Vagina (tissue), 2 donors: Measurements from ENCODE around the gene ITPKB.

ENCODE experiments used
- POLR2A ChIP-seq, 2 donors: fragments of 450-650 bp; IDR thresholded peaks; one replicate each; pipeline ENCODE4 v1.6.1; 2017; ENCODE audit warnings: antibody characterized with exemption in 2 of 2, mild to moderate bottlenecking in 2 of 2, moderate library complexity in 2 of 2
- POLR2AphosphoS5 ChIP-seq, 2 donors: sonication (generic); formaldehyde crosslinking; IDR thresholded peaks; one replicate each; pipeline ENCODE4 v1.9.0; 2017; ENCODE audit warnings: antibody characterized with exemption in 2 of 2, mild to moderate bottlenecking in 2 of 2, low read depth in 1 of 2; ENCODE audit not compliant: insufficient read depth in 1 of 2
- TF ChIP-seq, protein P1 (sequence below), 3 experiments: fragments of 450-650 bp in 2 of 3; fragments of 200-600 bp in 1 of 3; sonication (generic) in 1 of 3; IDR thresholded peaks; one replicate each; pipeline ENCODE4 v1.5.1; 2017 to 2019; ENCODE audit warnings: antibody characterized with exemption in 3 of 3, mild to moderate bottlenecking in 2 of 3, moderate library complexity in 2 of 3

DNA sequence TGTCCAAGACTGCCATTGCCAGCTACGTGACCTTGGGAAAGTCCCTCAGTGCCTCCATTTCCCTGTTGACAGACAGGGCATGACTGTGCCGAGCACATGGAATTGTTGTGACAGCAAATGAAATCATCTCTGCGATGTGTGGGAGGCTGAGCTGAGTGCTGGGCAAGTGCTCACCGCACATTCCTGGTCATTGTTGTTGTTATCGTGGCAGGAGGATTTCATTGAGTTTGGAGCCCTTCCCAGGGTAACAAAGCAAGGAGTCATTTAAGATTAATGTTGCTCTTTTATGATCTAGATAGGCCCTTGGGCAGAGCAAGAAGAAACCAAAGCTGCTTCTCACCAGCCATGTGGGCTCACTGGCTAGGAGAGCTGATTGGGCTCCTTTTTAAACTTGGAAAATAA, 39.6 kb upstream of the ITPKB start:
- TF ChIP-seq POLR2A (IDR thresholded peaks at IDR 0.05) (no peak), POLR2AphosphoS5 (IDR thresholded peaks at IDR 0.05; ENCODE audit: insufficient read depth in 1 of 2, low read depth in 1 of 2) (peak; percentile 29 to 88)
- TF ChIP-seq, protein P1, sequence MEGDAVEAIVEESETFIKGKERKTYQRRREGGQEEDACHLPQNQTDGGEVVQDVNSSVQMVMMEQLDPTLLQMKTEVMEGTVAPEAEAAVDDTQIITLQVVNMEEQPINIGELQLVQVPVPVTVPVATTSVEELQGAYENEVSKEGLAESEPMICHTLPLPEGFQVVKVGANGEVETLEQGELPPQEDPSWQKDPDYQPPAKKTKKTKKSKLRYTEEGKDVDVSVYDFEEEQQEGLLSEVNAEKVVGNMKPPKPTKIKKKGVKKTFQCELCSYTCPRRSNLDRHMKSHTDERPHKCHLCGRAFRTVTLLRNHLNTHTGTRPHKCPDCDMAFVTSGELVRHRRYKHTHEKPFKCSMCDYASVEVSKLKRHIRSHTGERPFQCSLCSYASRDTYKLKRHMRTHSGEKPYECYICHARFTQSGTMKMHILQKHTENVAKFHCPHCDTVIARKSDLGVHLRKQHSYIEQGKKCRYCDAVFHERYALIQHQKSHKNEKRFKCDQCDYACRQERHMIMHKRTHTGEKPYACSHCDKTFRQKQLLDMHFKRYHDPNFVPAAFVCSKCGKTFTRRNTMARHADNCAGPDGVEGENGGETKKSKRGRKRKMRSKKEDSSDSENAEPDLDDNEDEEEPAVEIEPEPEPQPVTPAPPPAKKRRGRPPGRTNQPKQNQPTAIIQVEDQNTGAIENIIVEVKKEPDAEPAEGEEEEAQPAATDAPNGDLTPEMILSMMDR (IDR thresholded peaks at IDR 0.05), result no peak
